NCI-H748 (cell line): ENCODE results near the gene SCFD2.

Source experiments
- DNase-seq: peaks from one replicate; lab custom pipeline; 2025; ENCODE audit not compliant: unreplicated experiment; lab: John Stamatoyannopoulos, UW

The SCFD2 gene

GRCh38 chr4:53118676-53119075 is 247.2 kb downstream of the SCFD2 start:
- DNase-seq = no peak

- DNase-seq = no peak
These were observed 248.9 kb downstream of the SCFD2 start for GRCh38 chr4:53116954-53117353.

DNA sequence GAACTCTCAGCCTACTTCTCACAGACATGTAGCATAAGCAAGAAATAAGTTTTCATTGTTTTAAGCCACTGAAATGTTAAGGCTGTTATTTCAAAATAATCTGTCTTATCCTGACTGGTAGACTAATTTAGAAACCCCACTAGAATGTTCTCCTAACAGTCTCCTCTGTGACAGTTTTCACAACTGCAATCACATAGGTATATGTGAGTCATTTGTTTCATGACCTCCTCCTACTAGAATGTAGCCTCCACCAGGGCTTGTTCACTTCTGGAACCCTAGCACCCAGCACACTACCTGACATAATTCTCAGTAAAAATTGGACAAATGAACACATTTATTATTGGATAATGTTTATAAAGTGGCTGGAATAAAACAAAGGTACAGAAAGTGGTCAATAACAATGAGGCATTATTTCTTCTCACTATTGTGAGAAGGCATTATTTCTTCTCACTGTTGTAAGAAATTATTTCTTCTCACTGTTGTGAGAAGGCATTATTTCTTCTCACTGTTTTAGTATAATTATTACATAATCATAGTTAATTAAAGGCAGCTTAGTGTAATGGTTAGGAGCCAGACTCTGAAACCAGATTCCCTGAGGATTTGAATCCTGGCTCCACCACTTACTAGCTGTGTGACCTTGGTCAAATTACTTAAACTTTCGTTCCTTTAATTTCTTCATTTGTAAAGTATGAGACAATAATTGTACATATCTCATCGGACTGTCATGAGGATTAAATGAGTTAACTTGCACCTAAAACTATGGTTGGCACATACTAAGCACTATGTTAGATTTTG is 252.2 kb downstream of the SCFD2 start:
- DNase-seq = no peak

DNA sequence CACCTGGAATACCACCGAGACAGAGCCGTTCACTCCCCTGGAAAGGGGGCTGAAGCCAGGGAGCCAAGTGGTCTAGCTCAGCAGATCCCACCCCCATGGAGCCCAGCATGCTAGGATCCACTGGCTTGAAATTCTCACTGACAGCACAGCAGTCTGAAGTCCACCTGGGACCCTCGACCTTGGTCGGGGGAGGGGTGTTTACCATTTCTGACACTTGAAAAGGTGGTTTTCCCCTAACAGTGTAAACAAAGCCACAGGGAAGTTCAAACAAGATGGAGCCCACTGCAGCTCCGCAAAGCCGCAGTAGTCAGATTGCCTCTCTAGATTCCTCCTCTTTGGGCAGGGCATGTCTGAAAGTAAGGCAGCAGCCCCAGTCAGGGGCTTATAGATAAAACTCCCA is 260.5 kb downstream of the SCFD2 start:
- peak; percentile 62 for DNase-seq

DNA sequence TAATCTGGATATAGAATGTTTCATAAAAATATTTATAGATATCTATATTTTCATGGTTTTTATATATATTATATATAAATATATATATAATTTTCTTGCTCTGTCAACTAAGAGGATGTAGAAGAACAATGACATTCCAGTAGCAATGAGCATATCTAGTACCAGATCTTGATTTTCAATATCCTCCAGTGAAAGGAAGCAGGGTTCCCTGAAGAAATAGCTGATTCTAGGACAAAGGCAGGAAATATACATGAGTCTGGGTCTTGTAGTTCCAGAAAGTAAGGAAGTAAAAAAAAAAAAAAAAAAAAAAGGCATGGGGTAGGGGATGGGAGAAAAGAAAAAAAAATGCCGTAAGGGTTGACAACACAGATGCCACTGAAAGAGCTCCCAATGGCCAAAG is 262.4 kb downstream of the SCFD2 start:
- DNase-seq = no peak

GRCh38 chr4:53101191-53101581 is 264.7 kb downstream of the SCFD2 start:
- no peak for DNase-seq

DNA sequence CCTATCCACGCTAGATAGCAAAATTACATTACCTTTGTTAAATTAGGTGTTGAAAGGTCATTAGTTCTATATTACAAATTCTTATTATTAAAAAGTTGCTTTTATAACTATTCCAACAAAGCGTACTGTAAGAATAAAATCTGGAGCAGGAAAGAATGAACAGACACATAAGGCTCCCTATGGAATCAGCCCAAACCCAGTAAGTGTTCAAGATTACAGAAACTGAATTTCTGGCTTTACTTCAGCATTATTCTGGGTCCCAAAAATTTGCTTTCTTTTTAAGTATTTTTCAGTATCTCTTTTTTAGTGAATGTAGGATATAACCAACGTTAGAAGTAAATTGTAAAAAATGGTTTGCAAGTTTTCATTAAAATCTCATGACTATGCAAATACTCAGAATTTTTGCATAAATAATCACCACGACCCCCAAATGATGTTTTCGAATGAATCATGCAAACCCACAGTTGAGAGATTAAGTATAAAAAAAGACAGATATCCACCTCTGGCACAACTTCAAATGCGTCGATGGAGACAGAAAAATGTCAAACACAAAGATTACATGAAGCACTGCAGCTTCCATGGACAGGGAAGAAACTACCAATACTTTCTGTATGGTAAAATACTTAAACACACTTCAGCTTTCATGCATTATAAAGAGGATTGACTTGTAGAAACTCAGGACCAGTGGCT is 265.2 kb downstream of the SCFD2 start:
- no peak for DNase-seq

- no peak for DNase-seq
These were observed 267.2 kb downstream of the SCFD2 start for GRCh38 chr4:53098681-53099121.

- no peak for DNase-seq
These were observed 271.8 kb downstream of the SCFD2 start for GRCh38 chr4:53094040-53094439.

- no peak for DNase-seq
These were observed 275.7 kb downstream of the SCFD2 start for GRCh38 chr4:53089936-53090729.

- no peak for DNase-seq
These were observed 277.7 kb downstream of the SCFD2 start for GRCh38 chr4:53088152-53088551.

DNA sequence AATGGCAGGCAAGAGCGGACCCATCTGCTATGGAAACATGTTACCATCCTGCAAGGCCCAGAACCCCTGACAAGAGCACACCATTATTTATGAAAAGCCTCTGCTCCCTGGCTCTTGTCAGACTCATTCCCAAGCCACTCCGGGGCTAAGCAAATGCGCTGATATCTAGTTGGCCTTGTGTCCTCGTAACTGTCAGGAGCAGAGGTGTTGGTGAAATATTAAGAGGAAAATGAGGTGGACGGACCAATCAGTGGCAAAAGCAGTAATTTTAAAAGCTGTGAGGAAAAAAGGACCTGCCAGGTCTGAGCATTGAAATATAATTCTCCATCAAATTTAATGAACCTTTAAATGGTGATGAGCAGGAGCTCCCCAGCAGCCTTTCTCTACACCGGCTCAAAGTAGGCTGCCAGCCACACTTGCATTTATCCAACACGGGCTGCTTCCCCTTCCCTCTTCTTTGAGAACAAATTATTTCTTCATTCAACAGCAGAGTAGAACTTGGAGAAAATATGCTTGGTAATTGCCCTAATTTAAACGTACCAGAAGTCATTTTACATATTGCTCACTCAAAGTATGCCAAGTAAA is 289.4 kb downstream of the SCFD2 start:
- DNase-seq = no peak

- DNase-seq = no peak
These were observed 290.6 kb downstream of the SCFD2 start for GRCh38 chr4:53075162-53075785.

- no peak for DNase-seq
These were observed 297.0 kb downstream of the SCFD2 start for GRCh38 chr4:53068755-53069330.

DNA sequence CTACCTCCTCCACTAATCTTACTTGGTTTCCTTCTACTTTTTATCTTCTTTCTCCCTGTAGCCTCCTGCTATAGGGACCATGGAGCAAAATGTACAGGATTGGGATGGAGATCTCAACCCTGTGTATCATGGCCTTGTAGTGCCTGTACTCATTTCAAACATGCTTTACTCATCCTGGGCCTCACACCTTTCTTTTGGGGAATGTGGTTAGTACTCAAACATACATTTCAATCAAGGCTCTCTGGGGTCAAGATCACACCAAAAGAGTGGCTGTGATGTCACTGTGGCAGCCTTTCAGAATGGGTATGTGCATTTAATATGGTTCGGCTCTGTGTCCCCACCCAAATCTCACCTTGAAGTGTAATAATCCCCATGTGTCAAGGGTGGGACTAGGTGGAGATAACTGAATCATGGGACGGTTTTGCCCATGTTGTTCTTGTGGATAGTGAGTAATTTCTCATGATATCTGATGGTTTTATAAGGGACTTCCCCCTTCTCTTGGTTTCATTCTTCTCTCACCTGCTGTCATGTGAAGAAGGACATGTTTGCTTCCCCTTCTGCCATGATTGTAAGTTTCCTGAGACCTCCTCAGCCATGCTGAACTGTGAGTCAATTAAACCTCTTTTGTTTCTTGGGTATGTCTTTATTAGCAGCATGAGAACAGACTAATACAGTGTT is 298.6 kb downstream of the SCFD2 start:
- no peak for DNase-seq

GRCh38 chr4:53066155-53066554 is 299.7 kb downstream of the SCFD2 start:
- peak; percentile 44 for DNase-seq

DNA sequence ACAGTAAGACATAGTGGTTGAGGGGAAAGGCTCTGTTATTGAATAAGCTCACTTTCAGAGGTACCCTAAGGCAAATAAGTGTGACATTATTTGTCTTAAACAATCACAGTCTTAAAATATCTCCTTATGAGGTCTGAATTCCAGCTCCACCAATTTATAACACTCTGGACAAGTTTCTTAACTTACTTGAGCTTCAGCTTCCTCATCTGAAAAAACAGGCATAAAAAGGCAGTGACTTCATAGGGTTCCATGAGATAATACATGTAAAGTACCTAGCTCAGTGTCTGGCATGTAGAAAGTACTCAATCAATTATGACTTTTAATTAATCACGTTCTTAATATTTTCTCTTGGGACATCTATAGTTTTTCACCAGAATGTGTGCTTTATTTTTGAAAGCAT is 301.3 kb downstream of the SCFD2 start:
- DNase-seq = no peak

- no peak for DNase-seq
These were observed 304.6 kb downstream of the SCFD2 start for GRCh38 chr4:53061091-53061850.

GRCh38 chr4:53060278-53060677 is 305.6 kb downstream of the SCFD2 start:
- DNase-seq = no peak
